NCI-H510A (cell line): Measurements from ENCODE around the gene PDLIM1.

ENCODE experiments used
- DNase-seq: peaks from one replicate; lab custom pipeline; 2025; lab: John Stamatoyannopoulos, UW

PDLIM1 gene, protein sequence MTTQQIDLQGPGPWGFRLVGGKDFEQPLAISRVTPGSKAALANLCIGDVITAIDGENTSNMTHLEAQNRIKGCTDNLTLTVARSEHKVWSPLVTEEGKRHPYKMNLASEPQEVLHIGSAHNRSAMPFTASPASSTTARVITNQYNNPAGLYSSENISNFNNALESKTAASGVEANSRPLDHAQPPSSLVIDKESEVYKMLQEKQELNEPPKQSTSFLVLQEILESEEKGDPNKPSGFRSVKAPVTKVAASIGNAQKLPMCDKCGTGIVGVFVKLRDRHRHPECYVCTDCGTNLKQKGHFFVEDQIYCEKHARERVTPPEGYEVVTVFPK

DNA sequence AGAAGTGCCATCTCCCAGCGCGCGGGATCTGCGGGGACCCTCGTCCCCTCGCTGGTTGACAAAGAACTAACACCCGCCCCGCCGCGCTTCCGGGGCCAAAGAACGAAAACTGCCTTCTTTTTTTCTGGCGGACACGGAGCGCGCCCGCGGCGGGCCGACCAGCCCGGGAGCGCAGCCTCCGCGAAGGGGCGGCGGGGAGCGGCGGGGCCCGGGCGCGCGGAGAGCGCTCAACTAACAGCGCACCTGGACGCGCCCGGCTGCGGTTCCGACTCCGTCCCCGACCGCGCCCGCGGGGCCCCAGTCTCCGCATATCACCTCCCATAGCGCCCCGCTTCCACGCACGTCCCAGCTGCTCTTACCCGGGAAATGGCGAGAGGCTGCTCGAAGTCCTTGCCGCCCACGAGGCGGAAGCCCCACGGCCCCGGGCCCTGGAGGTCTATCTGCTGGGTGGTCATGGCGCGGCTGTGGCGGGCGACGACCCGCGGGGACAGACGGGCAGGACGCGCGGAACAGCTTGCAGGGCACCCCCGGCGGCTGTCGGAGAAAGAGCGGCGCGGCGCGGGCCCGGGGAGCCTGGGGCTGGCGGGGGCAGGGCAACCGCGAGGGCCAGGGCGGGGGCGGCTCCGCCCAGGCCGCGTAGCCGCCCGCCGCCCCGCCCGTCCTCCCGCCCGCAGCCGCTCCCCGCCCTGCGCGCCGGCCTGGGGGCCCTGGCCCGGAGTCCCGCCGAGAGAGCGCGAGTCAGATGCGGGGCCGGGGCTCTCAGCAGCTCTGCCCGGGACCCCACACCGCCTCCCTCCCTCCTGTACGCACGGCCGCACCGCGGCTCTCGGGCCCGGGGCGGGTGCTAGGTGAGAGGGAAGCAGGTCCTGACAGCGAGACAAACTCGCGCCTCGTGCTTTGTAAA lies at the start of gene PDLIM1:
Gene PDLIM1 (minus strand): TSS at position 543 of the 904 bp plus-strand sequence. CDS start 88 bp downstream, at position 455.
- DNase-seq, result peak; percentile 41

DNA sequence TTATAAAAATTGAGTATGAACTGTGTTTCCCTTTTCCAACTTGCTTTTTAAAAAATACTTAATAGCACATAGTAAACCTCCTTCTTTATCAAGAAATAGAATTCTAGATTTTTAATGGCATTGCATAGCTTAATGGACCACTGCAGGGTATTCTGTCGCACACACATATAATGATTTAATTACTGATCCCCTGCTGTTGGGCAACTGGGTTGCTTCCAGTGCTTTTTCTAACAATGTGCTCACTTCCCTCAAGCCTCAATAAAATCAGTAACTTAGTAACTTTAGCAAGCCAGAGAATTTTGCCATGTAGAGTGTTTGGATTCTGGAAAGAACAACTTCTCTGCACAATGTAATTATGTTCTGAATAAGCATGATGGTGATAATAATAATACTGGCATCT lies 49.1 kb upstream of the PDLIM1 start:
- no peak for DNase-seq

DNA sequence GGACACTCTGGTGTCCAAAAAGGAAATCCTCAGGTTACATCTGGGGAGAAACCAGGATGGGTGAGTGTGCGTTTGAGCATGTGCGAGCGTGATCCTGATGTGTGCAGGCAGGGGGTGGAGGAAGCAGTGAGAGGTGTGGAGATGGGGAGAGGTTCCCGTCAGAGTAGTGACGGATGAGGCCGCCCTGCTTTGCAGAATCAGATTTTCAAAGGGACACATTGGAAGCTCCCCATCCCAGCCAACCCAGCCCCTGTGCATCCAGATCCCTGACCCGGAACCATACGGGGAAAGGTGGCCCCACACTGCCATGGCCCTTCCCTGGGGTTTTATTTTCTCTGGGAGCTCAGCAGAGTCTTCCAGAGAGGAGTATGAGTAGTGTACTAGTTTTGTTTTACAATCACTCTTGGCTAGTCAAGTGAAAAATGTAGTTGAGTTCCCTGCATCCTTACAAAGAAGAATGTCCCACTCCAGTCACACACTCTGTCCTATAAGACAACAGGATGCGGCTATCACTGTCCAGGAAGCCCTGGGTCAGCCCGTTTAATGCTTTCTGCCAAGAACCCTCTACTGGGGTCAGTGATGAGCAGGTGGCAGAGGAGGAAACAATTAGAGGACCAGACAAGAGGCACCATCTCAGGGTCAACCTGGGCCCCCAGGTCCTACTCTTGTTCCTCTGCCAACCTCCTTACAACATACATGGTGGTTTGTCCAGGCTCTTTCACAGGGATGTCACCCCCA lies 46.8 kb upstream of the PDLIM1 start:
- DNase-seq, result no peak

DNA sequence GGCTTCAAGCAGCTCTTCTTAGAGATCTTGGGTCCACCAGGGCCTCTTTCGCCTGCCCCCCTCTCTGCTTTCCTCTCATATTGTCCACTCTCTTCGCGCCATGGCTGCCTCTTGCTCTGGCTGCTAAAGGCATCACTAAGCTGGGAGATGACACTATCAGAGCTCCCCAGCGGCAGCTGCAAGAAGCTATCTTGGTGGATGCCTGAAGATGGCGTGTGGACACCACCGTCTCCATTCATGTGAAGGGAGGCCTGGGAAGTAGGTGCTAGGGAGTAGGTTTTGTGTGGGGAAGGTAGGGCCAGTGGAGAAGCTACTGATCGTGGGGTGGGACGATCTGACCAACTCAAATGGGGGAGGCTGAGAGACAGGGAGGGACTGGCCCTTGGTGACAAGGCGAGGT lies 45.9 kb upstream of the PDLIM1 start:
- DNase-seq, result no peak

DNA sequence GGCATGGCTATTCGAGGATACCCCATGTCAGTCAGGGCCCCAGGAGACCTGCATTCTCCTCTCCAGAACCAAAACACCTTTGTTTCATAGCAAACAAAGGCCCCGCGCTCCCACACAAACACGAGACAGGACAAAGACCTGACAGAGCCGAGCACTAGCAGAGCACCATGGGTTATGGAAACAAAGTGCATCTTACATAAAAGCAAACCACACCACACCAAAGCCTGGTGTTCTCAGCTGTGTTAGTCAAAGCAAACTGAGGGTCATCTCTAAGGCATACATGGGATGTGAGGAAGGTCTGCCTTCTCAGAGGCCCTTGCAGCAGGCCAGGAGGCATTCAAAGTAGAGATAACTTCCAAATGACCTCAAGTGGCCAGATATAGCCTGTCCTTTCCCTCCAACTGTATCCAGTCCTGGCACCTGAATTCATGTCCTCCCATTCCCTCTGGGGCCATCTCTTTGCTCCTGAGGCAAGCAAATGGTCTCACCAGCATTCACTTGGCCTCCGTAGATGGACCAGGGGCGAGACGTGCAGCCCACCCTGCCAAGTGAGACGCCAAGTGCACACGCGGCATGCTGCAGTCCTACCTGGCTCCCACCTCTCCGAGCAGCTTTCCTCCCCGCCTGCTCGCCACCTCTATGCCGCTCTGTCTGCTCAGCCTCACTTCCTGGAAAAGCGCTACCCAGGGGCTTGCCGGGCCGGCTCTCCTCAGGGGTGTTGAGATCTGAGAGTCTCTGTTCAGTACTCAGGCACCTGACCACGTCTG lies 45.3 kb upstream of the PDLIM1 start:
- no peak for DNase-seq

DNA sequence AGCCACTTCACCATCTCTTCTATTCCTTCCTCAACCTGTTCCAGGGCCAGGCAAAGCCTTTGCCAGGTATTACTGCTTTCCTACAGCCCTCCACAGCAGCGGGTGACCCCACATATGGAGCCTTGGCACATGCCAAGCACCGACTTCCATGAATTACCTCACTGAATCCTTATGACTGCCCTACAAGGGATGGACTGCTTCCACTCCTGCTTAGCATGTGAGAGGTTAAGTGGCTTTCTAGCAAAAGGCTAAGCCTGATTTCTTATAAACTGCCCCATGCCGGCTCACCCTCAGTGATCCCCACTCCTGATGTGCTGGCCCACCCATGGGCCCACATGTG lies 44.0 kb upstream of the PDLIM1 start:
- no peak for DNase-seq

DNA sequence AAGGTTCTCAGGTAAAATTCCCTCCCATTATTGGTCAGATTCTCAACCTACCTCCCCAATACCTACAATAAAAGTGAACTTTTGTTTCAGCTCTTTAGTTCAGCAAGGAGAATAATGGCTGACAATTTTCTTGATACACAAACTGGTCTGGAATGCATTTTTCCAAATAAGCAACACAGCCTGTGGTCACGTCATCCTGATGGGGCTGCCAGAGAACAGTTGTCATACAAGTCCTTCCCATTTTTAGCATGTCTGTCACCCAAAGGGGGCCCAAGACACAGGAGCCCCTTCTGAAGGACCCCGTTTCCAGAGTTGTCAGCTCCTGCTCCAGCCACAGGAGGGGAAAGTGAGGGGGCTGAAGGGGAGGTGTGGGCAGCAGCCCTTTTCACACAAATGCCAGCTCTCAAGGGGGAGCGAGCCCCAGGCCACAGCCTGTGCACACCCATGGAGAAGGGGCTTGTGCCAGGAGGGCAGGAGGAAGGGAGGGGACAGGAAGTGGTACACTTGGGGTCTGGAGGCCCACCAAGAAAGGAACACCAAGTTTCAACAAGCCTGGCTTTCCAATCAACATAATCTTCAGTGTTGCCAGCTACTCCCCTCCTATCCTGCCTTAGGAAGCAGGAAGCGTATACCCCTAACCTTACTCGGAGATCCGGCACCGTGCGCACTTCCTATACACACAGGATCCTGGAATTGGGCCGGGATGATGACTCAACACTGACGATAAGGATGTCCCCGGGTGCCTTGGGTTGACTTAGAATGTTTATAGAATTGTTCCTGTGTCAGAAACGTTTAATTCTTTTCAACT lies 43.4 kb upstream of the PDLIM1 start:
- no peak for DNase-seq

DNA sequence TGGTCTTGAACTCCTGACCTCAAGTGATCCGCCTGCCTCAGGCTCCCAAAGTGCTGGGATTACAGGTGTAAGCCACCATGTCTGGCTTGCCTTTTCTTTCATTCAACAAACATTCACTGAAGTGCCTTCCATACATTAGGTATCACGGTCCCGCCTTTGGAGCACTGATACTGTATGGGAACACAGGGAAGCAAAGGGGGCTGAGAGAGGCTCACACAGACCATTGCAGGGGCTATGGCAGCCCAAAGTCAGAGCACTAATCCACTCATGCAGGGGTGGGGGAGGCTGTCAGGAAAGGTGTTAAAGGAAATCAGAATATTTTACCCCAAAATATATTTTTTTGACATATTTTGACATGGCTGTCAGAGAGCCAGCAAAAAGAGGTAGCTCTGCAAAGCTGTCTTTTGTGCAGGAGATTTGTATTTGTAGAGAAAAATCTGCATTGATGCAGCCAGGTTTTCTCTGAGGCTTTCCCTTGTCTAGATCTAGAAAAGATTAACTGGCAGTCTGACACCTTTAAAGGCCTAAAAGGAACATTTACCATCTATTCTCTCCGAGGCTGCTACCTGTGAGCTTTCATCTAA lies 42.0 kb upstream of the PDLIM1 start:
- DNase-seq, result no peak

DNA sequence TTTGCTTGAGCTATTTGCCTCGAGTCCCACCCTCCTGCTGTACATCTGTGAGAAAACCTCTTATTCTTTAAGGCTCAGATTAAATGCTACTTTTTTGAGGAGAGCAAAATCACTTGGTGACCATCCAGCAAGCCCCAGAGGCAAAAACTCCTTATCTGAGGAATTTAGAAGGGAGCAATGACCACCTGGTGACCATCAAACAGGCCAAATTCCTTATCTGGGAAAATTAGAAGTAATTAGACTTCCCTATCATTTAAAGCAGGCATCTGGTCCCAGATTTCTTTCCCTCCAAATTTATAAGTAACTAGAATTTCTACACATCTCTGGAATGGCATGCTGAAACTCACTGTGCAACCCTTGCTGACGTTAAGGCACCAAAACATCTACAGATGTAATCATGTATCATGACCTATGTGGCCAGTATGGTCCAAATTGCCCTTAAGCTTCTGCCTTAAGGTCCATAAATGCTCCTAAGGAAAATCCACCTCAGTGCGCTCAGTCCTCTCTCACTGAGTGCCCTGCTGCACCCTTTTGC lies 40.9 kb upstream of the PDLIM1 start:
- no peak for DNase-seq

DNA sequence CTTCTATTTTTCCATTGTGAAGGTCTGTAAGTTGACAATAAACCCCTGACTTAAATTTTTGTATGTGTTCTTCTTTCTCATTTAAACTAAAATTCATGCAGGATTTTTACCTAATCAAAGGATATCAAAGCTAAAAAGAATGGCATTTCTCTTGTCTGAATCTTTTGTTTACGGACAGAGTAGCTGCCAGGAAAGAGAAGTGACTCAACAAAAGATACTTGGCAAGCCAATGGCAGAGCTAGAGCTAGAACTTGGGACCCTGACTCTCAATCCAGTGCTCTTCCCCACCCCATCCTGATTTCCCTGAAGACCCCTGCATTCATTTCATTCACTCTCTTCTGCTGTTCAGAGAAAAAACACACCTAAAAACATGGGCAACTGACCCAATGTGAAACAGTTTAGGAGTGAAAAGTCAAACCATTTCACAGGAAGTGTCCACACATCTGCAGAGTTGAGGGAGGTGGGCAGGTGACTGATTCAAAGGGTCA lies 40.2 kb upstream of the PDLIM1 start:
- DNase-seq, result no peak

DNA sequence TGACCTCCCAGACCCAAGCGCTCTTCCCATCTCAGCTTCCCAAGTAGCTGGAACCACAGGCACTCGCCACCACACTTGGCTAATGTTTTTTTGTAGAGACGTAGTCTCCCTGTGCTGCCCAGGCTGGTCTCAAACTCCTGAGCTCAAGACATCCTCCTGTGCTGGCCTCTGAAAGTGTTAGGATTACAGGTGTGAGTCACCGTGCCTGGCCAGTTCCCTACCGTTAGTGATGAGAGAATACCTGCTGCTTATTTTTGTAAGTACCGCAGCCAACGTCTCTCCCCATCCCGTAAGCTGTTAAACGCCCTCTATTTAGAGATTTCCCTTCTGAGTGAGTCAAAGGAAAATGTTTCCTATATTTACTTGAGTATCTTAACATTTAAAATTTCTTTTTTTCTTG lies 38.5 kb upstream of the PDLIM1 start:
- DNase-seq, result no peak

DNA sequence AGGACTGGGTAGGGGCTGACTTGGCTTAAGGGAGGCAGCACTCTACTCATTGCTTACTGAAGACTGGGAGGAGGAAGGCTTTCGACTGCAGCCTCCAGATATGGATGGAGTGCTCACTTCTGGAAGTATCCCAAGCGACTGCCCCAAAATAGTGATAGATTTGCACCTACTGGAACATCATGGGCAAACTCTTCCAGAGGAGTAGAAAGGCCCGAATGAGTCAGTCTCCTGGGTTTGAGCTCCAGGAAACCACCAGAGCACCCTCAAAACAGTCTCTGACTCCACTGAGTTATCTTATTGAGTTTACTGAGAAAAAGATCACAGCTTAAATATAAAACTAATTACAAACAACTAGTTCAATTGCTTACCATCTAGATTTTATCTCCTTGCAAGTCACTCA lies 37.2 kb upstream of the PDLIM1 start:
- no peak for DNase-seq

DNA sequence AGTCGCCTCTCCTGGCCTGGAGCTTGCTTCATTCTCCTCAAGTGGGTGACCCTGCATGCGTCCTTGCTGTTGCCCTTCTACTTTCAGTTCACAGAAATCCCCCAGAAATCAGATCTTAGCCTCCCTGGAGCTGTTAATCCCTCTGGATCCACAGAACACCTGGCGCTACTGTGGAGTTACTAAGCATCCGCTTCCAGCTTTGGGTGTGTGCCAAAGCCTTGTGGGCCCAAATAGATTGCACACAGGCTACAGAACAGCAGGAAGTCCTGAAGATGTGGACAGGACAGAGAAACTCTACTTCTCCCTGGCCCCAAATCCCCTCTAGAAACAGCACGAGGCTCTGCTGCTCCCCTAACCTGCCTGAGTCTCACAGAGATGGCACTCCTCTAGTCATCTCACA lies 36.6 kb upstream of the PDLIM1 start:
- peak; percentile 59 for DNase-seq

DNA sequence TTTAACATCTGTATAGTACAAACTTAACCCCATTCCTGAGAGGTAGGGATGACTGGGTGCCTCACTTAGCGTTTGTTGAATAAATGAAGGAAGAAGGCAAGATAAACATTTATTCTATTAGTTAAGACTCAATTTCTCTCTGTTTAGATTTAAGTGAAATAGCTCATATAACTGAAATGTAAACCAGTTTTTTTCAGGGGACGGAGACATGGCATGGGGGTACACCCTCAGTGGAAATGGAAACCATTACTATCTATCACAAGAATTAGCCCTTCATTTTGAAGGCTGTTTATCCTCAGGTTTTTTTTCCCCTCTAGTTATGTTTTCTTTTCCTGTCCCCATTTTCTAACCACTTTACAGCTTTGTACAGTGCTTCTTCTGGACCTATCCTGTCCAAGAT lies 35.6 kb upstream of the PDLIM1 start:
- no peak for DNase-seq

DNA sequence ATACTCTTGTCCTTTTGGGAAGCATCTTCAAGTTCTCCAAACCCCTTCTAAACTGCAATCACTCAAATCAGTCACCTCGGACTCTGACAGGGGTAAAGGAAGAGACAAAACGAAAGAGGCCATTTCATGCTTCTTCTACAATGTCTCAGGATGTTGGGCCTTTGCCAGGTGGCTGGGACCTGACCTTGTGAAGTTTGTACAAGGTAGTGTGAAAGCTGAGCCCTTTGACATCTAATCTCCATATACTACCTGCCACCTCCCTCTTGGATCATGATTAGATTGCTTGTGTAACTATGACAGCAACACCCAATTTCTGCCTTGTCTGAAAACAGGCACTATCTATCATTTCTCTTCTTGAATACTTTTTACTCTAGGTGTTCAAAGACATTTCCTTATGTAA lies 35.1 kb upstream of the PDLIM1 start:
- no peak for DNase-seq

DNA sequence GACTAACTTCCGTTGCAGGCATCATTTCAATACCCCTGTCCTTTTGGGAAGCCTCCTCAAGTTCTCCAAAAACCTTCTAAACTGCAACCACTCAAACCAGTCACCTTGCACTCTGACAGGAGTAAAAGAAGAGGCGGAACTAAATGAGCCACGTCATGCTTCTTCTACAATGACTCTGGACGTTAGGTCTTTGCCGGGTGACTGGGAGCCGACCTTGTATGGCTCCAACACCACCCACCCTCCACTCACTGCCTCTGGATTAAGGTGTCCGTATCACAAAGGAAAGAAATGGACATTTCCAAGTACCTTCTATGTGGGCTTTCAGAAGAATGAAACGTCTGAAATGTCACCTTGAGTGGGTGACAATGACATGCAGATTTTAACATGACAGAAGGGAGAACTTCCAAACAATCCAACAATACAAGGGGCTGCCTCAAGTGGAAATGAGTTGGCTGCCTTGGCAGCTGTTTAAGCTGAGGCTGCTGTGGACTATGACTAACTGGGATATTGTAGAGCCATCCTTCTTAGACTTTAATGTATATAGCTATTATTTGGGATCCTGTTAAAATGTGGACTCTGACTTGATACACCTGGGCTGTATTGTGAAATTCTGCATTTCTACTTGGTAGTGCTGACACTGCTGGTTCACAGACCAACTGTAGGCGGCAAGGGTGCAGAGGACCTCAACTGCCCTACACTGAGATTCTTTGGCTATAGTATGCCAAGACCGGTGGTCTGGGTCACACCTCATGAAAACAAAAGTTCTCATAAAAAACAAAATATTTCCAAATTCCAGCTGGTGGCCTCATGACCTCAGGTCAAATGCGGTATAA lies 33.8 kb upstream of the PDLIM1 start:
- no peak for DNase-seq

DNA sequence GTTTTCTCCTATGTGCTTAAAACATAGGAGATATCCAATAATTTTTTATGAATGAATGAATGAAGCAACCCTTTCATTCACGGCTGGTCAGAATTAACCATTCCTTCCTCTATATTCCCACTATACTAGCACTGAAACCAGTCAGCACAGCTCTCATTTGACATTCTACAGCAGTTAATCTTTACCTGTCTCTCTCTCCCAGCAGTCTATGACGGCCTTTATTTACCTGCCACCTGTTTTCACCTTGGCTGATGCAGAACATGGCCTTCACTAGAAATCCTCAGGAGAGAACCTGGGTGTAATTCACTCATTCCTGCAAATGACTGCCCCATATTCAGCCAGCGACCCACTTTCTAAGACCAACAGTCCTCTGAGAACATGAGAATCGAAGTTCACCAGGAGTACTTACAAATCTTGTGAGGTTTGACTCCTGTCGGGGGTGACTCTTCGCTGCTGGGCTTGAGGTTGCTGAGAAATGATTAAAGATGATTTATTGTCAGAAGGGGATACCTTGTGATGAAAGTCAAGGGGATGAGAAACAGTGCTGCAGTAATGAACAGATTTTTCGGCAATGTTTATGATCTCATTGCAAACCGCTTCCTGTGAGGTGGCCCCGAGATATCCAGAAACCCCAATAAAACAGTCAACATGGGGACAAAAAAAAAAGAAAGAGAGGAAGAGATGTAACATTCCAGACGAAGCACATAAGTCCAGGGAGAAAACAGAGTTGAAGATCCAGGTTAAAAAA lies 30.9 kb upstream of the PDLIM1 start:
- no peak for DNase-seq

DNA sequence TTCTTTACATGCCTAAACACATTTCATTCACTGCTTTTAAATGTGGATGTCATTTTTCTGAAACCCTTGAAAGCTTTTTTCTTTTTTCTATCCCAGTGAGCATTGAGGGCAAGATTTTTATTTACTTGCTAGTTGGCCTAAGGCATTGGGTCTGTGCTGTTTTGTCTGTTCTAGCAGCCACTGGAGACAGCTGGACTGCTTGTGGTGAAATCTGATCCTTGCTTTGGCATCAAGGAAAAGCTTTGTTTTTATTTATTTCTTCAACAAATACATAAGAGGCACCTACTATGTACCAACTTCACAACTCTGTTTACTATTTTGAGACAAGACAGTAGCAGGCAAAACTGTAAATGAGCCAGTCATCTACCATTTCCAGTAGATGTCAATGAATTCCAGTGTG lies 28.4 kb upstream of the PDLIM1 start:
- DNase-seq, result no peak

DNA sequence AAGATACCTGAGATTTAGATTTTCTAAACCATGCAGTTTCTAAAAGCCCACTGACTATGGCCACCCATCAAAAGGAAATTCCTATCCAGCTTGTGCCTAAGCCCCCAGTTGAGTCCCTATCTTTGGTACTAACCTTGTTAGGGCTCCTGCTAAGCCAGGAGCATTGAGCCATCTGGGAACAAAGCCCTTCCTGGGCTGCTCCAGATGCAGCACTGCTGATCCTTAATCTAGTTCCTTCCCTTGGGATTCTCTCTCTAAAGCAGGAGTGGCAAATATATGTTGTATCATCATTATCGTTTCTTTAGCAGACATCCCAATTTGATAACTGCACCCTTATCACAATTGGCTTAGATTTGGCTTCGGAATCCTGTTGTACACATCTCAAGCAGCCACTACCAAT lies 24.7 kb upstream of the PDLIM1 start:
- no peak for DNase-seq
